HG03378 (cell line): Measurements from ENCODE around the gene TNC.

ENCODE experiments used
- ATAC-seq: cut with Tn5 transposase; IDR thresholded peaks from one replicate; pipeline ENCODE4 v1.9.1; 2021; ENCODE audit warnings: mild to moderate bottlenecking, moderate library complexity; ENCODE audit not compliant: unreplicated experiment

Gene TNC

GRCh38 chr9:115058175-115058574 is 59.8 kb downstream of the TNC start:
- ATAC-seq, result no peak

GRCh38 chr9:115057559-115057958 is 60.4 kb downstream of the TNC start:
- no peak for ATAC-seq

- ATAC-seq, result no peak
These were observed 67.9 kb downstream of the TNC start for GRCh38 chr9:115050002-115050490.

GRCh38 chr9:115046824-115047223 is 71.1 kb downstream of the TNC start:
- no peak for ATAC-seq

GRCh38 chr9:115046199-115046598 is 71.8 kb downstream of the TNC start:
- no peak for ATAC-seq

GRCh38 chr9:115043632-115044031 is 74.3 kb downstream of the TNC start:
- no peak for ATAC-seq

- ATAC-seq, result peak; percentile 84
These were observed 75.0 kb downstream of the TNC start for GRCh38 chr9:115042781-115043509.

GRCh38 chr9:115039516-115040120 is 78.3 kb downstream of the TNC start:
- no peak for ATAC-seq

GRCh38 chr9:115038178-115038577 is 79.8 kb downstream of the TNC start:
- no peak for ATAC-seq

GRCh38 chr9:115036691-115037090 is 81.3 kb downstream of the TNC start:
- ATAC-seq, result no peak

- ATAC-seq, result peak; percentile 89
These were observed 81.9 kb downstream of the TNC start for GRCh38 chr9:115035841-115036612.

- no peak for ATAC-seq
These were observed 83.2 kb downstream of the TNC start for GRCh38 chr9:115034801-115035200.

- ATAC-seq, result no peak
These were observed 84.2 kb downstream of the TNC start for GRCh38 chr9:115033800-115034199.

GRCh38 chr9:115032296-115032695 is 85.7 kb downstream of the TNC start:
- ATAC-seq, result no peak

- ATAC-seq, result no peak
These were observed 88.0 kb downstream of the TNC start for GRCh38 chr9:115030006-115030405.

GRCh38 chr9:115025721-115026120 is 92.2 kb downstream of the TNC start:
- ATAC-seq, result no peak

- no peak for ATAC-seq
These were observed 92.9 kb downstream of the TNC start for GRCh38 chr9:115024925-115025535.

- no peak for ATAC-seq
These were observed 95.1 kb downstream of the TNC start for GRCh38 chr9:115022760-115023434.

GRCh38 chr9:115018547-115019435 is 99.2 kb downstream of the TNC start:
- ATAC-seq, result no peak

GRCh38 chr9:115016344-115016743 is 101.6 kb downstream of the TNC start:
- no peak for ATAC-seq
